Upper lobe of left lung (tissue), 6 donors: Measurements from ENCODE around the gene SND1. TPM values are rescaled to one million over a fixed set of nuclear protein-coding genes. Genes with fewer than 3 reads are reported as not detected.

Experiments used
- ATAC-seq, 2 donors: fragments of 200-7000 bp; cut with Tn5 transposase; one replicate each; pipeline ENCODE4 v1.9.1; 2022; ENCODE audit warnings: mild to moderate bottlenecking in 2 of 2, moderate library complexity in 2 of 2; ENCODE audit not compliant: low FRiP score in 2 of 2
- DNase-seq, 2 donors: peaks; one replicate each; pipeline ENCODE4 v3.0.0-alpha.2; 2019 to 2020
- H3K27ac ChIP-seq, 4 donors: fragments of 200-600 bp; sonication (generic); one replicate each; pipeline ENCODE4 v1.5.1; 2016 to 2019
- H3K27me3 ChIP-seq, 4 donors: fragments of 200-600 bp; sonication (generic); one replicate each; pipeline ENCODE4 v1.5.1; 2017 to 2019
- H3K36me3 ChIP-seq, 4 donors: fragments of 200-600 bp; sonication (generic); one replicate each; pipeline ENCODE4 v1.5.1; 2016 to 2019
- H3K4me1 ChIP-seq, 4 donors: fragments of 200-600 bp; sonication (generic); one replicate each; pipeline ENCODE4 v1.5.1; 2018 to 2019
- H3K4me3 ChIP-seq, 4 donors: fragments of 200-600 bp; sonication (generic); one replicate each; pipeline ENCODE4 v1.5.1; 2017 to 2019; ENCODE audit warnings: mild to moderate bottlenecking in 2 of 4, moderate library complexity in 1 of 4
- H3K9me3 ChIP-seq, 4 donors: fragments of 200-600 bp; sonication (generic); one replicate each; pipeline ENCODE4 v1.5.1; 2018 to 2019
- CTCF ChIP-seq, 6 experiments: fragments of 450-650 bp in 4 of 6; fragments of 200-600 bp in 2 of 6; sonication (generic) in 2 of 6; IDR thresholded peaks; one replicate each; pipeline ENCODE4 v1.5.1; 2016 to 2019; ENCODE audit warnings: antibody characterized with exemption in 6 of 6
- EP300 ChIP-seq, 4 donors: sonication (generic); formaldehyde crosslinking; IDR thresholded peaks; one replicate each; pipeline ENCODE4 v1.5.1; 2017; ENCODE audit warnings: antibody characterized with exemption in 4 of 4, control low read depth in 2 of 4
- POLR2A ChIP-seq, 4 donors: fragments of 450-650 bp; IDR thresholded peaks; one replicate each; pipeline ENCODE4 v1.5.1; 2016 to 2017; ENCODE audit warnings: antibody characterized with exemption in 4 of 4, mild to moderate bottlenecking in 2 of 4
- POLR2AphosphoS5 ChIP-seq, 2 donors: sonication (generic); formaldehyde crosslinking; IDR thresholded peaks; one replicate each; pipeline ENCODE4 v1.5.1; 2017; ENCODE audit warnings: antibody characterized with exemption in 2 of 2
- WGBS, 2 donors: methylation state at CpG; one replicate each; pipeline ENCODE4 v1.1.5; 2017 to 2018; 5-methylcytosine and 5-hydroxymethylcytosine counted together
- total RNA-seq, 6 donors: library from RNA; depleted of rRNA in 4 of 6; stranded (reverse); fragments of >200 nt in 4 of 6; gene quantifications; one replicate each; pipeline versions ENCODE4 v1.1.0 to v1.2.1, GENCODE V29; 2016 to 2021
- donor health status: DM: no; HTN: no; CAD: no; lungs with moderate emphysema.
- donor health status: DM: no; HTN: yes; CAD: no; lungs with severe emphysema.

Gene SND1
- total RNA-seq, 6 donors from 2014 or later = 107 to 167 (median 121) TPM

GRCh38 chr7:127918130-127918529, 266.1 kb downstream of the SND1 start:
- no peak for DNase-seq
- Histone ChIP-seq H3K27me3 (no peaks in the 10 kb centered on the region), H3K4me3 (no peak overlapping the region), H3K9me3 (no peaks in the 10 kb centered on the region), H3K27ac (no peak overlapping the region), H3K36me3 (no peaks in the 10 kb centered on the region), H3K4me1 (peaks cover 0 to 3% (median 0%) of the 10 kb centered on the region in 4 donors)
- TF ChIP-seq CTCF (IDR thresholded peaks at IDR 0.05) (no peak), EP300 (IDR thresholded peaks at IDR 0.05) (no peak), POLR2A (IDR thresholded peaks at IDR 0.05) (no peak), POLR2AphosphoS5 (IDR thresholded peaks at IDR 0.05) (no peak)
- 84 to 89% methylated on average over 8 of the region's 8 CpGs for WGBS, 2 donors
- ATAC-seq = no peak

- H3K9me3 ChIP-seq = no peaks in the 10 kb centered on the region
- H3K4me3 ChIP-seq = no peak overlapping the region
- DNase-seq (no peak), ATAC-seq (peak in 1 of 2 donors; percentile 69)
- no peaks in the 10 kb centered on the region for H3K36me3 ChIP-seq
- H3K4me1 ChIP-seq = no peaks in the 10 kb centered on the region
- no peak overlapping the region for H3K27ac ChIP-seq
- H3K27me3 ChIP-seq = no peaks in the 10 kb centered on the region
- TF ChIP-seq POLR2A (IDR thresholded peaks at IDR 0.05) (no peak), POLR2AphosphoS5 (IDR thresholded peaks at IDR 0.05) (no peak), CTCF (IDR thresholded peaks at IDR 0.05) (no peak), EP300 (IDR thresholded peaks at IDR 0.05) (no peak)
- WGBS, 2 donors = 93 to 95% methylated on average over 2 of the region's 2 CpGs
These were observed 268.9 kb downstream of the SND1 start for GRCh38 chr7:127920787-127921438.

GRCh38 chr7:127922656-127923055, 270.7 kb downstream of the SND1 start:
- no peak for ATAC-seq
- H3K4me1 ChIP-seq = peaks cover 3 to 11% (median 9%) of the 10 kb centered on the region in 4 donors
- TF ChIP-seq POLR2AphosphoS5 (IDR thresholded peaks at IDR 0.05) (no peak), CTCF (IDR thresholded peaks at IDR 0.05) (no peak), EP300 (IDR thresholded peaks at IDR 0.05) (no peak), POLR2A (IDR thresholded peaks at IDR 0.05) (no peak)
- H3K36me3 ChIP-seq = no peaks in the 10 kb centered on the region
- H3K27ac ChIP-seq = no peak overlapping the region
- H3K4me3 ChIP-seq = no peak overlapping the region
- no peak for DNase-seq
- 92 to 100% methylated on average over 1 of the region's 1 CpG for WGBS, 2 donors
- no peaks in the 10 kb centered on the region for H3K27me3 ChIP-seq
- H3K9me3 ChIP-seq = no peaks in the 10 kb centered on the region

GRCh38 chr7:127924874-127925273, 272.9 kb downstream of the SND1 start:
- Histone ChIP-seq H3K9me3 (no peaks in the 10 kb centered on the region), H3K36me3 (peaks cover 0 to 8% (median 3%) of the 10 kb centered on the region in 4 donors), H3K4me3 (no peak overlapping the region), H3K4me1 (peaks cover 3 to 12% (median 9%) of the 10 kb centered on the region in 4 donors), H3K27ac (no peak overlapping the region), H3K27me3 (no peaks in the 10 kb centered on the region)
- DNase-seq = no peak
- ATAC-seq = no peak
- TF ChIP-seq CTCF (IDR thresholded peaks at IDR 0.05) = no peak
- TF ChIP-seq POLR2AphosphoS5 (IDR thresholded peaks at IDR 0.05) = no peak
- no peak for TF ChIP-seq POLR2A (IDR thresholded peaks at IDR 0.05)
- TF ChIP-seq EP300 (IDR thresholded peaks at IDR 0.05) = no peak

GRCh38 chr7:127927348-127927696, 275.3 kb downstream of the SND1 start:
- H3K4me3 ChIP-seq = no peak overlapping the region
- TF ChIP-seq CTCF (IDR thresholded peaks at IDR 0.05) (no peak), POLR2A (IDR thresholded peaks at IDR 0.05) (no peak), POLR2AphosphoS5 (IDR thresholded peaks at IDR 0.05) (no peak), EP300 (IDR thresholded peaks at IDR 0.05) (no peak)
- WGBS, 2 donors = 89 to 91% methylated on average over 3 of the region's 3 CpGs
- H3K36me3 ChIP-seq = peaks cover 0 to 25% (median 7%) of the 10 kb centered on the region in 4 donors
- no peaks in the 10 kb centered on the region for H3K9me3 ChIP-seq
- no peak overlapping the region for H3K27ac ChIP-seq
- H3K27me3 ChIP-seq = no peaks in the 10 kb centered on the region
- ATAC-seq (no peak), DNase-seq (no peak)
- H3K4me1 ChIP-seq = peaks cover 3 to 12% (median 9%) of the 10 kb centered on the region in 4 donors
